Measurements from ENCODE around the gene FGFR2.
"Not testable (repeated sequence)": the region's sequence is repeated elsewhere in the genome, so short reads cannot be mapped to it uniquely, and the experiment has no call there.

Gene FGFR2

DNA sequence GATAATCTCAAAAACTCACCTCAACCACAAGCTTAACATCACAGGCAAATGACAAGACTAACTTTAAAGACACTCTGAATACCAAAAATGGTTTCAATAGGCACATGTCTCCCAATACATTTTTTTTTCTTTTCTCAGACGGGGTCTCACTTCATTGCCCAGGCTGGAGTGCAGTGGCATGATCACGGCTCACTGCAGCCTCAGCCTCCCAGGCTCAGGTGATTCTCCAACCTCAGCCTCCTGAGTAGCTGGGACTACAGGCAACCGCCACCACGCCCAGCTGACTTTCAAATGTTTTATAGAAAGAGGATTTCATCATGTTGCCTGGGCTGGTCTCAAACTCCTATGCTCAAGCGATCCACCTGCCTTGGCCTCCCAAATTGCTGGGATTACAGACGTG is 77.7 kb downstream of the FGFR2 start:
- DNase-seq = not testable (repeated sequence)

DNA sequence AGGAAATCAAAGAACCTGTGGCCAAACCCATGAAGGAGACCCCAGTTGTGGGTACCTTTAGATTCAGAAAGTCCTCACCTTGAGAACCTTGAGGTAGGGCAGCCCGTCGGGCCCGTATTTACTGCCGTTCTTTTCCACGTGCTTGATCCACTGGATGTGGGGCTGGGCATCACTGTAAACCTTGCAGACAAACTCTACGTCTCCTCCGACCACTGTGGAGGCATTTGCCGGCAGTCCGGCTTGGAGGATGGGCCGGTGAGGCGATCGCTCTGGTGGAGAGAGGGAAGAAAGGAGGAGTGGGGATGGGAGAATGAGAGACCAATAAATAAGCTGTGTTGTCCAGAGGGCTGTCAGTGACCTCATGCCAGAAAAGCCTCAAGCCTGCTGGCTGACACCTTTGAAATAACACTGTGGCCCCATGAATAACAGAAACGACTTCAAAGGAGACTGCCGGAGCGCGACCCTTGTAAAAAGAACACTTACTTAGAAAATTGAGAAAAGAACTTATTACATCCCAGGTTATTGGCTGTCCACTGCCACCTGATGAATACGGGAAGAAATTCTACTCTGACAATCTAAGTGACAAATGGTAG is 78.2 kb downstream of the FGFR2 start:
- DNase-seq = no peak

DNA sequence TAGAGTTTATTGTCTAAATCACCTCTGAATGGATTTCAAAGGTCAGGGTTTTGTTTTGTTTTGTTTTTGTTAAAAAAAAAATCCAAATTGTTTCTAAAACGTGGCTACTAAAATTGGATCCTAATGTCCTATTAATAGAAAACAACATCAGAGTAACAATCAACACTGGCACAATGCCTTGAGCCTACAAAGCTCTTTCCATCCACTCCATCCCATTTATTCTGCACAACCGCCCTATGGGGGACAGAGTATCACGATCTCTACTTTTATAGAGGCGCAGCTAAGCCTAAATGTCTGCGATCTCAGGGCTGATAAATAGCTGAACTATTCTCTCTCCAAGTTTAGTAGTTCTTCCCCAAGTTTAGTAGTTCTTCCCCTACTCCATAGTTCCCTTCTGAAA is 78.8 kb downstream of the FGFR2 start:
- DNase-seq = no peak

DNA sequence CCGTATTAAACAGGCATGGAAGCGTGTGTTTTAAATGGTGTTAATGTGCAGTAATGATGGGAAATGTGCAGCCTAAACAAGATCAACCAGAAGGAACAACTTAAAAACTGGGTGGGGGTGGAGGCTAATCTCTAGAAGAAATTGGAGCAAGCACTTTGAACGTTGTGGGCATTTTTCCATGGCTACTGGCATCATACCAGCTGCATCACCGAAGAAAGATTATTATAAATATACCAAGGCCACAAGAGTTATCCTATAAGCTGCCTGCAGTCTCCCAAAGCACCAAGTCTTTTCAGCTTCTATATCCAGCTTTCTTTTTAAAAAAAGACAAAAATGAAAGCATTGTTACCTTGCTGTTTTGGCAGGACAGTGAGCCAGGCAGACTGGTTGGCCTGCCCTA is 79.9 kb downstream of the FGFR2 start:
- no peak for DNase-seq

DNA sequence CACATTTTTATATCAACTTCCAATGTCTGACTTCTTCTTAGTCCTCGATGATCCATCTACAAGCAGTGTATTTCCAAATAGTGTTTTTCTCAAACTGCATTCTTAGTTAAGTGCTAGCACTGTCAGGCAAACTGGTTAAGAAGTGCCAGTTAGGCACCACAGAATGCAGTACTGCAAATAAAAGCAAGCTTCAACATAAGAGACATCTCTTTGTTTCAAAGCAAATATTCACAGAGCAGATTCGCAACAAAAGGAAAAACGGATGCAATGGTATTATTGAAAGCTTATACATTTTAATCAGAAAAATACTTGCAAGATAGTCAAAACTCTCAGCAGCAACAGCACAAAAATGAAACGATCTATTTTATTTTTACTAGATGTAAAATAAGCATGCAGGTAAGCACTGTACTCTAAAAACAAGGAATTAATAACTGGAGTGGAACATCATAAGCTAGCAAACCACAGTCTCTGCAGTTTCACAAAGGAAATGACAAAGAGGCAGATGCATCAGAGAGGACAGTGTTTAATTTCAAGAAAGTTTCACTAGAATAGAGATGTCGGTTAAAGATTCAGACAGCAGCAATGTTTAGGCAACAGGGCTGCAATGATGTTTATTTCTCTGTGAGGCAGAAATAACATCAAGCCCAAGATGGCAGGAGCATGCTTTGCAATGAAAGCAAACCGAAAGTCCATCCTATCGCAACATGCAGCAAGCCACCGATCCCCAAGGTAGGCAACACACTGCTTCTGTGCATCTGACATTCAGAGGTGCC is 82.0 kb downstream of the FGFR2 start:
- DNase-seq = no peak

DNA sequence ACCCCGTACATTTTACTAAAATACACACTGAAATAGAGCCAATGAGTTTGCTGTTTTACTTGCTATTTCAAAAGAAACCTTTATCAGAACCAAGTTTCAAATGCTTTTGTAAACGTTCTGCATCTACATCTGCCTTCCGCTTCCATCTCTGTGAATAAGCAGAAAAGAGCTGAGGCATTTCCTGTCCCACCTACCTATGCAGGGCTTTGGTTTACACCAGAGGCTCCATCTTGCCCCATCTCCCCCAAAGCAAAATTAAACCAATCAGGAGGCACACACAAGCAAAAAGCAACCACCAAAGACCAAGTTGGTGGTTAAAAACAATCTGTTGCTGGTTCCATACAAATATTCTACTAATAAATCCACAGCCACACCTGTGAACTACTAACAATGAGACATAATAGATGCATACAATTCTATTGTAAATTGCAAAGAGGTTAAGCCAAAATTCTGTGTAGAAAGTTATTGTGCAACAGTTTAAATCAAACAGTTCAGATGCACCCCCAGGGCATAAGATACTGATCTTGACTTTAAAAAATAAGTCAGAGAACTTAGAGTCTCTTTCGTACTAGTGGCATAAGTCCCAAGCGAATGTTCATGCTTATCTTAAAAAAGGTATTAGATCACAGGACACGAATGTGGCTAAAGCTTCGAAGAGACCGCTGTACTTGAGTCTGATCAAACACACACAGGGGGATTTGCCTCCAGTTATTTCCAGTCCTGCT is 83.9 kb downstream of the FGFR2 start:
- DNase-seq = no peak

DNA sequence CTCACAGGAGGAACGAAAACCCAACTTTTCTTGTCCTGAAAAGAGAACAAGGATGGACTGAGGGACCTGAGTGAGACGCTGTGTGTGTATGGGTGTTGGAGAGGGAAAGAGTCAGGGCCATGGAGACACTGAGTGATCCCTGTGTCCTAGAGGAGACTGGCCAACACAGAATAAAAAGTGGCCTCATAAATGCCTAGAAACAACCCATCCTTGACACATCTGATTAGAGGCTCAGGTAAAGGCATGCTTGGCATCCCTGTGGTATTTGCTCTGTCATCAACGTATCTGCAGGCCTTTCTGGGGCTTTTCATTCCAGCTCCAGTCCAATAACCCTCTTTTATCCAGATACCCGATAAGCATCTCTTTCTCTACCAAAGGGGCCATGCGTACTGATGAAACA is 86.3 kb downstream of the FGFR2 start:
- DNase-seq = no peak

DNA sequence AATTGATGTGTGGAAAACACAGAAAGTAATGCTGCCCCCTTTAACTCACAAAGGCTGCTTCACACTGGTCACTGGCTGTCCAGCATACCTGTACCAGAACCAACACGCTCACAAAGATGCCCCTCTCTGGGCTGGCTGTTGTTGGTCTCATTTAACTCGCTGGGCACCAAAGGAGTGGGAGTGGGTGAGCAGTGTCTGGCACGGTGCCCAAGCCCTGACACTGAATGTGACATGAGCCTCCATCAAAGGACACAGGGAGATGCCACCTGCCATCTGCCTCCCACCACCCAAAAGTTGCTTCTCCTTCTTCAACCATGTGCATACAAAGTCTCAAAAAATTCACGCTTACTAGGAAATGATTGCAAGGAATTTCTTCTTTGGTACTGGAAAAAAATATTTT is 86.8 kb downstream of the FGFR2 start:
- DNase-seq = no peak

DNA sequence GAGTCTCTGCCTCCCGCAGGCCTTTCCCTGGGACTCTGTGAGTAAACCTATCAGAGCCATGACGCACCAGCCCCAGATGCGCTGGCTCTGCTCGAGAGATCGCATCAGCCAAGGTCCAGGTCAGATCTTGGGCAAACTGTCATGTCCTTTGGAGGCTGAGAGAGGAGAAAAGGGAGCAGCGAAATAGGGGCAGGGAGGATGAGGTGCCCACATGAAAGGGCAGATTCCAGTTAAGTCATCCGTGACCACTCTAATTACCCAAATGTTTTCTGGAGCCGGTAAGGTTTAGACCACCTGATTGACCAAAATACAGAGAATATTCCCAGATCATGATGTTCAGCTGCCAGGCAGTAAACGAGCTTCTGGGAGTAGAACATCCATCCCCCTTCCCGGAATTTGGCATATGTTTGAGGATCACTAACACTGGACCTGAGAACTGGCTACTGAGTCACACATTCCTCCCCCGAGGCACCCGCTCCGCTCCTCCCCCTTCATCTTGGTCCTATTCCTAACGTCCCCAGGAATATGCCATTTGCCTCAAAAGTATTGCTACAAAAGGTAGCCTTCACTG is 88.0 kb downstream of the FGFR2 start:
- DNase-seq = no peak

DNA sequence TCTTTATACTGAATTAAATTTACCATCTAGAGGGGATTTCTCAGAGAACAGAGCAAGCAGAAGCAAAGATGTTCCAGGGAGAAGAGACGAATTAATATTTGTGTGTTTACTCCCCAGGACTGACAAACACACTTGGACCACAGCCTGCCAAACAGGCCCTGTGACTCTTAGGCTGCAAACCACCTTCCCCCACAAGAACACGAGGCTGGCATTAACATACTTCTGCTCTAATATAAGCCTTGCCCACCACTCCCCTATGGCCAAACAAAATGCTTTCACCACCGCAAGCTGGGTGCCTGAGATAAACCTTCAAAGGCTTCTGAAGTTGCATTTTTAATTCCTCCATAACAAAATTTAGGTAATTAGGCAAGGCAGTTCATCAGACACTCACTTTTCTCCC is 88.4 kb downstream of the FGFR2 start:
- DNase-seq = no peak

DNA sequence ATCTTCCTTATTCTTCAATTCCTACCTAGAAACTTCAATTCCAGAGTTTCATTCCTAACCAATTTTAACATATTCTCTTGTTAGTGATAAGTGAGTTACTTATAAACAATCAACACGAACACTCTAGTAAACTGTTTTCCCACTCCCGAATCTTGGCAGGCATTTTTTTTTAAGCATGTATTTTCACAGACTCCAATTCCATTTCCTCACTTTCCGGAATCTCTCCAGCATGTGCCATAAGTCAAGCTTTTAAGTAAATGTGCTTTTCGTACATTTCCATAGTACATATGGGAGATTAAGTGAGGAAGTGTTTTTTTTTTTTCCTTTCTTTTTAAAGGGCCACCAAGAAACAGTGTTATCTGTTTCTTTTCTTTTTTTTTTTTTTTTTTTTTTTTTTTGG is 89.1 kb downstream of the FGFR2 start:
- no peak for DNase-seq

DNA sequence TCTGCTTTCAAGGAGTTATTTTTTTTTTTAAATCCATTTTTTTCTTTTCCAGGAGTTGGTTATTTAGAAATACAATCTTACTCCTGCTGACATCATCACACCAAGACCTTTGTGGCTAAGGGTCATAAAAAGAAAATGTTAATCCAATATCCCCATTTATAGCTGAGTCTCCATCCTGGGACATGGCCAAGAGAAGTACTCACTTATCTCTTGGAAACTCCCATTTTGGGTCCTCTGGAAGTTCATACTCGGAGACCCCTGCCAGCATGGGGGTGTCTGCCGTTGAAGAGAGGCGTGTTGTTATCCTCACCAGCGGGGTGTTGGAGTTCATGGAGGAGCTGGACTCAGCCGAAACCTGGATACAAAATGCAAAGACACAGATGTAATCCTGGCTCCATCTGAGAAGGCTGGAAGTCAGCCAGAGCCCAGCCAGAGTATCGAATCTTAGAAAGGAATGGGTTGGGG is 94.6 kb downstream of the FGFR2 start:
- DNase-seq = no peak

DNA sequence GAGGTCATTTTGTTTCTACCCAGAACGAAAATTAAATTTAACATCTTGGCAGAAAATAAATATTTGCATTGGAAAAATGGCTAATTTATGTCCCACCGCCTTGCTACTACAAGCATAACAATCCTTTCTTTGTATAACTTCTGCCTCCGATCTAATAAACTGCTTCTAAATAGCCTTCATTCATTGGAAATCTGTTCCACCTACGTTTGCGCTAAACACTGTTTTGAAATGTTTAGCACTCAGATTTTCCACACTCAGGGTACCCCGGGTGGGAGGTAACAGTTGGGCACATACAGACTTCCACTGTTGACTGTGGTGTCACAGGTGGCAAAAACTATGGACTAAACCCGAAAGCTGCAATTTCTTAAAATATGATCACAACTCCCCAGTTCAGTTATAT is 96.4 kb downstream of the FGFR2 start:
- no peak for DNase-seq

DNA sequence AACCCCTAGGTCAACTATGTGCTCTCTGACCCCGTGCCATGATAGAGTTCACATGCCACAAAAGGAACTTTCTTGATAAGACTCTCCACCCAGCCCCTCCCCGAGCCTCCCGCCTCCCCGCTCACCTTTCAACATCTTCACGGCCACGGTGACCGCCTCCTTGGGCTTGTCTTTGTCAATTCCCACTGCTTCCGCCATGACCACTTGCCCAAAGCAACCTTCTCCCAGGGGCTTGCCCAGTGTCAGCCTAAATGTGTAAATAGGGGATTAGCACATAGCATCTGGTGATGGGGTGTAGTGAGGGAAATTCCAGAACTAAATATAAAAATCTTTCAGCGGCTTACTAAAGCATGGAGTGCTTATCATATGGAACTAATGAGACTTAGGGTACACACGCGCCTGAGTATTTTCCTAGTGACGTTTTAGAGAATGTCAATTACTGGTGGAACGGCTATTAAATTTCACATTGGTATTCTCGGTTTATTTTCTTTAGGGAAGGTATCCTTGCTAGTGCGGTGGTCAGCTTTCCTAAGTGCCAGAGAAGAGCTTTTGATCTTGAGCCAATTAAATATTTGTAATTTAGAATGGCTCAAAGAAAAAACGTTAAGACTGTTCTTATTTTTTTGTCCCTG is 97.4 kb downstream of the FGFR2 start:
- no peak for DNase-seq

DNA sequence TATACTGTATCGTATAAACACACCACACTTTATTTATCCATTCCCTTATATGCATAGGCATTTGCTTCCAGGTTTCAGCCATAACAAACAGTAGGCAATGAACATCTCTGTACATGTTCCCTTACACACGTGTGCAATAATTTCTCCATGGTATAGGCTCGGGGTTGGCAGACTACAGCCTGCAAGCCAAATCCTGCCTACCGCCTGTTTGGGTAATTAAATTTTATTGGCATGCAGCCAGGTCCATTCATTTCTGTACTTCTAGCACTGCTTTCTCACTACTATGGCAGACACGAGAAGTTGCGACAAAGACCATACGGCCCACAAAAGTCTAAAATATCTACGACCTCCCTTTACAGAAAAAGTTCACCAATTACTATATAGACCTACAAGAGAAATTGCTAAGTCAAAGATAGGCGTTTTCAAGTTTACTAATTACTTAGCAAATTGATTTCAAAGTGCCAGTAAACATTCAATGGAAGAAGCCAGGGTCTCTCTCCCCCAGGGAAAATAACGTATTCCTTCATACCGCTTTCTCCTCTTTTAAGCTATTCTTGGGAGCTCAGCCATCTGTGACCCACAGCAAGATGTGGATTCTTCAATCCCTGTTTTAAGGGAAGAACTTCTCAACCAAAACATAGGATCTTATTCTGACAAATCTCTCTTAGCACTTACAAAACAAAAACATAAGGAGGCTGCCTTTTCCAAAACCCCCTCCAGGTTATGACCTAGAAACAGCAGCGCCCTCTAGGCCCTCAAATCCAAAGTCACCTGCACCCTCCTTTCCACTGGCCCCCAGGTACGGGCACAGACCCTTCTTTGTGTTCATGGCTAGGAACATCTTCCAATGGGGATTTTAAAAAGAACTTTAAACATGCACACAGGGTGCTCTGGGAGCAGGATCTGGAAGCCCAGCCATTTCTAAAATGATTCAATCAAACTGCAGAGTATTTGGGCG is 100.5 kb downstream of the FGFR2 start:
- no peak for DNase-seq

DNA sequence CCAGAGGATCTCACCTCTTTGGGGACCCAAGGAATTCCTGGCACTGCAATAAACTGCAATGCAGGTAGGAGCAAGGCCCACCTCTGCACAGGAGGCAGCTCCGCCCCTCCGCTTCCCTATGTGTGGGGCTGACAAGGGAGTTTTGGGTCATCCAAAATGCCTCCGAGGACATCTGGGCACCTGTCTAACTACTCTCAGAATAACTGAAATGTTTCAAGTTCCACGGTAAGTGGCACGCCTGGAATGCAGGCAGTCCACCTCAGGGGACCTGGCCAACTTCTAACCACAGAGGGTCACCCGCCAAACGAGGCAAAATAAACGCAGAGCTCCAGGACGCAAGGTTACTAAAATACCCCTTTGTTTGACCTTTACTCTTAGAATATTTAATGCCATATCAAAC is 102.5 kb downstream of the FGFR2 start:
- DNase-seq = no peak

DNA sequence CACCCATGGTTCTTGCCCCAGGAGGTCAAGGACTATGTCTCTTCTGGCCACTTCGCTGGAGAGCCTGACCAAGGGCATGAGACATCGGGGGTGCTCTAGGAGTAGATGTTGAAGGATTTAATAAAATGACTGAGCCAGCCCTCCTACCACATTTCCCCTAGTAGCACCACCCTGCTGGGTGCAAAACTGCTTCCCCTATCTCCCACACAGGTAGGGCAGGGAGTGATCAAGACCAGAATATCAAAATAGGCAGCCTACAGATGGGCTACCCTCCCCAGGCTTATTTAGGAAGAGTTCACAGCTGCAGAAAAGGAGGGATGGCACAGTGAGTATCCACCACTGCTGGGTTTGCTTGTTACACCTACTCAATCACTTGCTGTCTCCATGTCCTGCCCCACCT is 103.9 kb downstream of the FGFR2 start:
- no peak for DNase-seq

DNA sequence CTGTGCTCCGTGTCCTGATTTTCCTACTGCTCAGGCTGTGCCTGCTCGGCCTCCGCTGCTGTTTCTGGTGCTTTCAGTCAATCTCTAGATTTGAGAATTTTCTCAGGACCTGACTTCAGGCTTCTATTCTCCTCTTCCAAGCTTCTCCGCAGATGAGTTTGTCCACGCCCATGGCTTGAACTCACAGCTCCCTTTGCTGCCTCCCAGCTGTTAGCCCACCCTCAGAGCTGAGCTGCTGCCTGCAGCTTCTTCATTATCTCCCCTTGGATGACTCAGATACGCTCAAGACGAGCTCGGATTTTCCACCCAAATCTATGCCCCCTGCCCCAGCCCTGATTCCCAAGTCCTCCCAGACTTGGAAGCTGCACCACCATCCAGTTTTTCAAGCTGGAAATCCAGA is 104.7 kb downstream of the FGFR2 start:
- no peak for DNase-seq

DNA sequence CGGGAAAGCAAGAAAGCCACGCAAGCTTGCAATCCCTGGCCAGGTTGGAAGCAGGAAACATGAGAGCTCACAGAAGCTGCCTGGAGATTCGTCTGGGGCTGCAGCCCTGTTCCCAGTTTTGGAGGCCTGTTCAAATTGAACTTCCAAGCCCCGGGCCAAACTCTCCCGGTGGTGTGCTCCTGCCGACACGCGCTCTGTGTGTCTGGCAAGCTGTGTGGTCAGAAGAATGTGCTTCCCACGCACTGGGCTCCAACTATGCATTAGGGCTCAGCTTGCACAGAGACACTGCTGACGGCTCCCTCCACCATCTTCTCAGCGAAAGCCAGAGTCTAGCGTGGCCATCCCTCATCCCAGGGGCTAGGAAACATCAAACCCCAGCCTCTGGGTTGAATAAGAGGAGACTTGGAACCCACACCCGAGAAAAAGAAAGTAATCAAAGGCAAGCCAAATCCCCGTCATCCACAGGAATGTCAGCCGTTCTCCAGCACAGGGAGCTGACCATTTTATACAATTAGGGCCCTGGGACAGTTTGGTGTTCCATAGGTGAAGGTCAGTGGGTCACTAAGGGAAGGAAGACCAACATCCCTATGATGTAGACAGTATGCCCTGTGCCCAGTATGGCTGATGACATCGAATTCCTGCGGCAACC is 107.2 kb downstream of the FGFR2 start:
- no peak for DNase-seq

DNA sequence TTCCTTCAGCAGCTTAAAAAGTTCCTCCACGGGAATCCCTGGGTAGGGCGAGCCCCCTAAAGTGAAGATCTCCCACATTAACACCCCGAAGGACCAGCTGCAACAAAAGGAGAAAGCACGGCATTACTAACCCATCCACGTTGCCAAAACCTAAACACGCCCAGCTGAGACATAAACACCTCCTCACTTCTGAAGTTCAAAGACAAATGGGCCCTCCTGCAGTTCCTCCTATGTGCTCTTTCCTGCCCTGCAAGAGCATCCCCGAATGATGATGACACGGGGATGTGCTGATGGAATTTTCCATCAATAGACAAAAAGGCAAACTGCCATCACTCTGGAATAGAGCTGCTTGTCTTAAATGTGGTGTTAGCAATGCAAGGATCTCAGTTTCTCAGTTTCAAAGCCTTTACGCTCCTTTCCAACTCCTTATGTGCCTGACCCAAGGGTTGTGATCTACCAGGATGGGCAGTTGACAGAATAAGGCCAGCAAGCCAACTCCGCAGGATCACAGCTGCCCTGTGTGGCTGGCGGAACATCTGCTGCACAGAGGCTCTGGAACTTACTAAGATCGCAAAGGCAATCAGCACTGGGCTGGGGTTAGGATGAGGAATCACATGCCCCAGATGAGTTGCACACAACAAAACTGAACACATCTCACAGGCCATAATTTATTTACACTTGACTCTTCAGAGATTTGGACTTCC is 112.7 kb downstream of the FGFR2 start:
- no peak for DNase-seq

DNA sequence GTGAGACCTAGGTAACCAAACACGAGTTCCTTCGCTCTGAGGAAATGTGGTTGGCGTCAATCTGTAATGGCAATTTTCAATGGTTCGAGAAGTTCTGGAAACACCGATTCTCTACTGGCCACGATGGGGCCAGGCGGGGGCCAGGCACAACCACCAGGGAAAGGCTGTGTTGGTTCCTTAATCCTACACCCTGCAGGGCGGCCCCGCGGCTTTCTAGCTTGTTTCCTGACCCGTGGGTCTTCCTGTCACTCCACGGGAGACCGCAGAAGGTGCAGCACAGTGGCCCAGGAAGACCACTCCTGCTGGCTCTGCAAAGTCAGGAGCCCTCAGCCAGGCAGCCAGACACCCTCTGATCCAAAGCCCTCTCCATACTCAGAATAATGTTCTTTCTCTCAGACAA is 113.4 kb downstream of the FGFR2 start:
- no peak for DNase-seq

Measured in CD4-positive, alpha-beta T cell treated with Interleukin-21 for 1 hour (primary cell).